ENCODE measurements around the gene SUCLG1.

DNA sequence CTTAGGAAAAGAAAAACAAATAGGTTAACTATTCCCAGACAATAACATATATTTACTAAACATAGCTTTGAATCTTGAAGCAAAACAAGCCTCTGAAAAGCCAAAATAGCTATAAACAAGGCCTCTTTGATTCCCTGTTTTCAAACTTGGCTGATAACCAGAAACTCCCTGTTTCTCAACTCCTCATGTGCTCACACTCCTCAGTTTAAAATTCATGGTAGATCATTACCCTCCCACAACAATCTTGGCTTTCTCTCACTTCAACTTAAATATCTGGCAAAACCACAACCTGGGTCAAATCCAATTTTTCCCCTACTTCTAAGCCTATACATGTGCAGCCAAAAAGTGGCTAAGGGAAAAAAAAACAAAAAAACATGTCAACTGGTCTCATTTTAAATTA lies 15.6 kb downstream of the SUCLG1 start:
- TF ChIP-seq POLR2A (IDR thresholded peaks at IDR 0.05) (no peak), CTCF (IDR thresholded peaks at IDR 0.05) (no peak)

Data from esophagus squamous epithelium (tissue), 4 donors.